ENCODE data around the gene INAFM2. TPM values are rescaled to one million over a fixed set of nuclear protein-coding genes. Genes with fewer than 3 reads are reported as not detected.

Gene INAFM2
- total and polyA plus RNA-seq, 2 donors (not counting 3 experiments of a cell fraction or from before 2014, with no cell fraction given): 10.4 to 24.1 TPM

- peak; percentile 82 for FAIRE-seq
- peak overlapping the region in 1 of 3 experiments; percentile 57 for H3K4me3 ChIP-seq (replicated peaks in 1 of 3; ENCODE audit: insufficient read depth in 1 of 3, low read depth in 1 of 3, low read length in 3 of 3)
- no peaks in the 10 kb centered on the region for H3K9me3 ChIP-seq (replicated peaks; ENCODE audit: control insufficient read depth, insufficient read depth, low read length)
- intact Hi-C loops (cut with micrococcal nuclease) (loop anchor here (1.0 kb wide), 4 partner anchors 18 to 122 kb away; no protein-coding TSS in a partner anchor), dilution Hi-C loops (cut with MboI; ENCODE audit: extremely low pct_ligation_motif_present, low sequenced_read_pairs) (no loop called here)
- H3K79me2 ChIP-seq (ENCODE audit: control insufficient read depth, insufficient read depth, low read length): peaks cover 11% of the 10 kb centered on the region
- DNase-seq (ENCODE audit: low read depth, low spot score): peak; percentile 19
- no TSS peak for BruUV-seq (replicated peaks)
- H3K9me1 ChIP-seq (replicated peaks; ENCODE audit: control insufficient read depth, extremely low read depth, insufficient read depth, low read length): no peaks in the 10 kb centered on the region
- ChIA-PET CTCF (interaction anchor here (0.9 to 9.1 kb wide), 18 partner anchors 12 to 122 kb away, joined by 3 to 287 read pairs (median 9); partner anchors contain the start of genes ANKRD63, DISP2, INAFM2 and IVD), POLR2A (interaction anchor here (1.7 to 2.0 kb wide), 2 partner anchors 16 to 53 kb away, joined by 4 to 6 read pairs; no protein-coding TSS in a partner anchor)
- no peaks in the 10 kb centered on the region for H4K20me1 ChIP-seq (replicated peaks; ENCODE audit: control insufficient read depth, extremely low read depth, insufficient read depth, low read length)
- peaks cover 0 to 8% of the 10 kb centered on the region in 2 experiments for H3K36me3 ChIP-seq (ENCODE audit: control insufficient read depth in 2 of 2, extremely low read depth in 1 of 2, insufficient read depth in 2 of 2, low read length in 2 of 2)
- TF ChIP-seq GATA2 (IDR thresholded peaks at IDR 0.05; ENCODE audit: insufficient read depth, insufficient read length, low read depth, low read length) (no peak), JUN (IDR thresholded peaks at IDR 0.05; ENCODE audit: borderline replicate concordance, insufficient read depth, insufficient read length, low read depth) (peak; percentile 24), POLR2A (IDR thresholded peaks at IDR 0.05; ENCODE audit: low read depth, low read length) (no peak), POLR2AphosphoS5 (IDR thresholded peaks at IDR 0.05; ENCODE audit: insufficient read depth, low read depth, low read length) (peak; percentile 18), EZH2 (IDR thresholded peaks at IDR 0.05; ENCODE audit: borderline replicate concordance, low read depth, low read length, severe bottlenecking) (no peak), MAX (IDR thresholded peaks at IDR 0.05; ENCODE audit: insufficient read depth, insufficient read length) (no peak)
- peak overlapping the region; percentile 86 for H3K9ac ChIP-seq (replicated peaks; ENCODE audit: extremely low read depth, insufficient read depth, low read length)
- H3K4me1 ChIP-seq (ENCODE audit: control insufficient read depth, extremely low read depth, insufficient read depth, low read length): peaks cover 67% of the 10 kb centered on the region
- H3K27me3 ChIP-seq (ENCODE audit: control insufficient read depth in 2 of 2, insufficient read depth in 2 of 2, low read length in 2 of 2): no peaks in the 10 kb centered on the region
- H3K4me2 ChIP-seq (ENCODE audit: insufficient read depth, low read length): peak overlapping the region; percentile 57
- H2AFZ ChIP-seq (ENCODE audit: low read depth, low read length): no peak overlapping the region
- peak overlapping the region; percentile 94 for H3K27ac ChIP-seq (ENCODE audit: insufficient read depth, low read depth, low read length)
These were observed 15.6 kb downstream of the INAFM2 start for GRCh38 chr15:40338921-40339620.
